NCI-H128 (cell line): ENCODE measurements around the gene EFHC2.

ENCODE experiments used
- DNase-seq: peaks from one replicate; lab custom pipeline; 2025; ENCODE audit not compliant: unreplicated experiment; lab: John Stamatoyannopoulos, UW

The EFHC2 gene

DNA sequence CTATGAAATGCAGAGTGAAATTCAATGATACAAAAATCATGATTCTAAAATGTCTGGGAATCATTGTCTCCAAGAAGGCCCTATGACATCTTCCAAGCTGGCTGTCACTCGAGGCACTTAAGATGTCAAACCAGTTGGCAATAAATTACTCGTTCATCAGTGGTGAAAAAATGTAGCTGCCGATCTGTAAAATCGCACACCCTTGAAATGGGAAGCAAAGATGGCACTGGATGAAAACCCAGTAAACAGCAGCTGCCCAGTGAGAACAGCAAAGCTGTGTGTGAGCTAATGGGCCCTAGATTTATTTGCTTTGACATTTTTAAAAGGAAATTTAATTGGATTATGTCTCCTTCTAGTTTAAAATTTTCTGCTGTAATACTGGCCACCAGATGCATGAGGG, 188.3 kb downstream of the EFHC2 start:
- DNase-seq = no peak

DNA sequence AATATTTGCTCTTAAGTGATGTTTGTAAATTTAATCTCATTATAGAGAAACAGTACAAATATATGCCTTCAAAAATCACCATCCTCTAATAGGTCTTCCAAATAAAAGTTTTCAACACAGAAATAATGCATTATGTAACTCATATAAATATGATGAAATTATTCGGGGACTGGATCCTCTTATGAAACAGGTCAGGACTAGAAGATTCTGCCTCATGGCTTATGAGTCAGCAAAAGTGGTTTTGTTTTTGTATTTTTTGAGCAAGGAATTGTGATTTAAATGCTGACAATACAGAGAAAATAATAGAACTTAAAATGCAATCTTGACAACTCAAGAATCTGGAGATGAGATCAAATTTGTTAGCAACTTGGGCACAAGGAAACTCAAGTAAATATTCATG, 190.6 kb downstream of the EFHC2 start:
- DNase-seq = no peak

DNA sequence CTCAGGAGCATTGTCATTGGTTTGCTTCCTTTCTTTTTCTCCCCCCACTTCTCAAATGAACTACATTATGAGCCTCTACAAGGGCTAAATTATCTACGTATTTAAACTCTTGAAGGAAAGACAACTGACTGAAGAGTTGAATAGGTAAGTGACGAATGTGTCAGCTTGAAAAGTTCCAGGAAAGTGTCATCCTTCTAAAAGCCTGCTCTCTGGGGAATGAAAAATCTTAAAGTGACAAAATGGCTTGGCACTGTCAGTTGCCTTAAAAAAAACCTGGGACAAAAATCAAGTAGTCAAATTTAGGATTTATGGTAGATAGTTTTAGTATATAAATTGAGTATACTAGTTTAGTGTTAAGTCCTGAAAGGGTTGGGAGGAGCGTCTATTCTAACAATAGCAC, 196.3 kb downstream of the EFHC2 start:
- DNase-seq = no peak

DNA sequence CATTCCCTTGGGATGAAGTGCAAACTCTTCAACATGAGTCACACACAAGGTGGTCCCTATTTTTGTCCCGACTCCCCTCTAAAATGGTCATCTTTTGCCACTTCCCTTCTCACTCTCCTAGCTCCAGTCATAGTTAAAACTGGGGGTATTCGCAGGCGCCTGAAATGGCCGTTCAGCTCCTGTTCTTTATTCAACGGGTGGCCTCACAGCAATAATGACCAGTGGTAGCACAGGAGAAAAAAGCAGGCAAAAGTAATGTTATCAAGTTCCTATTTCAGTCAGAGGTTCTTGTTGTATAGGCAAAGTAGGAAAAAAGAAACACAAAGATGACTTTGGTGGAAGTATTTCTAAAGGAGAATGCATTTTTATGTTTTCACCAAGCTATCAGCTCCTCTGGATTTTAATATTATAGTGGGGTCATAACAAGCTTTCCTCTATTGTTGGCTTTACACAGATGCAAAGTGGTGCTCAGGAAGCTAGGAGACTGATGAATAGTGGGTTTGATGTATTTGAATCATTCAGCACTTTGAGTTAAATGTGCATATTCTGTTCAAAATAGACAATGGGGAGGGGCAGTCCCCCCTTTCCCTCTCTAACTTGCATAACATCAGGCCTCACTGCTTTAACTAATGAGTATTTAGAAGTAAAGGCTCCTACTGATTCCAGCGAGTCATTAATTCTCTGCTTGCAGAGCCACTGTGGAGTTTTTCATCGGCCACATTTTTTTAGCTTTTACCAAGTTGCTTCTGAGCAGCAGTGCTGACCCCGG, 199.1 kb downstream of the EFHC2 start:
- DNase-seq = no peak

DNA sequence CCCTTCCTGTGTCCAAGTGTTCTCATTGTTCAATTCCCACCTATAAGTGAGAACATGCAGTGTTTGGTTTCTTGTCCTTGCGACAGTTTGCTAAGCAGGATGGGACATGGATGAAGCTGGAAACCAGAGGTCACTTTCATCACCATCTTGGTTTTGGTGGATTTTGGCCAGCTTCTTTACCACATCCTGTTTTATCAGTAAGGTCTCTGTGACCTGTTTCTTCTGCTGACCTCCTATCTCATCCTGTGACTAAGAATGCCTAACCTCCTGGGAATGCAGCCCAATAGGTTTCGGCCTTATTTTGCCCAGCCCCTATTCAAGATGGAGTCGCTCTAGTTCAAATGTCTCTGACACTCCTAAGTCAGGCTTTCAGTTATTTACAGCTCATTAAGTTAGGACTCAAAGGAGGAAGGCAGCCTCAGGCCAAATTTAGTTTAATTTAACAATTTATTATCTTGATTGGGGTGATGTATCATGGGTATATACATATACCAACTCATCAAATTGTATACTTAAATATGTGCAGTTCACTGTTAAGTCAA, 200.3 kb downstream of the EFHC2 start:
- no peak for DNase-seq

DNA sequence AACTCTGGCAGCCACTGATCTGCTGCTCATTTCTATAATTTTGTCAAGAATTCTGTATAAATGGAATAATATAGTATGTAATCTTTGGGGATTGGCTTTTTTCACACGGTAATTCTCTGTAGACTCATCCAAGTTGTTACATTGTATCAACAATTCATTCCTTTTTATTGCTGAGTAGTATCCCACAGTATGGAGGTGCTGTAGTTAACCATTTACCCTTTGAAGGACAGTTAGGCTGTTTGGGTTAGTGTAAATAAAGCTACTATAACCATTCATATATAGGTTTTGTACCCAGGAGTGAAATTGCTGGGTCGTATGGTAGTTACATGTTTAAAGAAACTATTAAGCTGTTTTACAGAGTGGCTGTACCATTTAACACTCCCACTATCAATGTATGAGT, 213.3 kb downstream of the EFHC2 start:
- no peak for DNase-seq

DNA sequence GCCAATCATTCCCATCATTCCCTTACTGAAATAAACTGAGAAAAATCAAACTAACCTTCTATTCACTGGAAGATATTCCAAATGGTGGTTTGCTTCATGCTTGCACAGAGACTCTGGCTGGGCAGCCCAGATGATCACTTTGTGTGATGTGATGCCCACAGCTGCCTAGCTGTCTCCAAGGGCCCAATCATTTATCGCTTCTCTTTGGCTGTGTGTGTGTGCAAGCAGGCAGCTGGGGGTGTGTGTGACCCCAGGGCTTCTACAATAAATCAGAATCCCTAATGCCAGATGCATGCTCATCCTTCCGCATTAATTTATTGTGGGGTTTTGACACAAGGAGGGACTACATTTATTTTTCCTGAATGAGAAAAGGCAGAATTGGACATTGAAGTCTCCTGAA, 230.1 kb downstream of the EFHC2 start:
- DNase-seq = no peak

DNA sequence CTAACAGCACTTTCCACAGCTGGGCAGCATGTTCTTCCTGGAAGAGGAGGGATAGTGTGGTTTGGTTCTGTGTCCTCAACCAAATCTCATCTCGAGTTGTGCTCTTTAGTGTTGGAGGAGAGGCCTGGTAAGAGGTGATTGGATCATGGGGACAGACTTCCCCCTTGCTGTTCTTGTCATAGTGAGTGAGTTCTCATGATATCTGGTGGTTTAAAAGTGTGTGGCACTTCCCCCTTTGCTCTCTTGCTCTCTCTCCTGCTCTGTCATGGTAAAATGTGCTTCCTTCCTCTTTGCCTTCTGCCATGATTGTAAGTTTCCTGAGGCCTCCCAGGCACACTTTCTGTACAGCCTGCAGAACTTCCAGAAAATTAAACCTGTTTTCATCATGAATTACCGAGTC, 236.6 kb downstream of the EFHC2 start:
- no peak for DNase-seq

DNA sequence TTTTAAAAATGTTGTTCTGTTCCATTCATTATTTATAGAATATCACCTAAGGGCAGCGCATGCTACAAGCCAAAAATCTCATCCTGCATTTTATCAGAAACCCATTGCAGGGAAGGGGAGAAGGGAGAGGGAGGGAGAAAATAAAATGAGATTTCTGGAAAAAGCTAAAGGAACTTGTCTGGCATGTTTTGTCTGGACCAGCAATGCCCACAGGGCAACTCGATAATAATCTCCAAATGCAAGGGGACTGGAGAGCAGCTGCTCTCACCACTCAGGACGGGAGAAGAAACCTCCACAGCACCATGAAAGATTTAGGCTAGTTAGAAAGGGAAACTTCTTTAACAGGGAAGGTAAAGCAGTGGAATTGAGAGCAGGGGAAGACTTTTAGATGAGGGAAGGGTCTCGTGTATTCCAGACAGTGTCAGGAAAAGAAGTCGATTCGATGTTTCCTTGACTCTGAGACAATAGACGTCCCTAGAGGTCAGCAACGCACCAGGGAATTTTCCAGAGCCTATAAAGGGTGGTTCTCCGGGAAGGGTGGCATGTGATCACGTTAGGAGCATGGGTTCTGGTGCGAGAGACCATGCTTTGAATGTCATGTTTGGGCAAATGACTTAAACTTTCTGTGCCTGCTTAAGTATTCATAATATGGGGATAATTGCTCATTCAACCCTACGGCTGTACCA, 238.1 kb downstream of the EFHC2 start:
- DNase-seq = no peak

DNA sequence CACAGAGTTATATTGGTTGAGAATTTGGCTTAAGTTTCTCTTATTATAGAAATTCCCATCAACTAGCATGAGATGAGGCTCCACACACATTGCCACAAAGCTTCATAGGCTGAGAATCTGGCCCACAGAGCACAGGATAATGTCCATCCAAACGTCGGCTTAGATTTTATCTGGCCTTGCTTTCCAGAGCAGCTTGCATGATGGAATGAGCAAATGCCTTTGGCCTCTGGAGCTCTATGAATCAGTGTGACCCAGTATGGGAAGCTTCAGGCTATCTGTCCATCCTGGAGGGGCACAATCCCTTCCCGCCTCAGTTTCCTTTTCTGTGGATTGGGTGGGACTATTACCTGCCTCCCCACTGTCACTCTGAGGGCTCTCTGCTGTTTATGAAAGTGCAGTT, 238.8 kb downstream of the EFHC2 start:
- DNase-seq = no peak

DNA sequence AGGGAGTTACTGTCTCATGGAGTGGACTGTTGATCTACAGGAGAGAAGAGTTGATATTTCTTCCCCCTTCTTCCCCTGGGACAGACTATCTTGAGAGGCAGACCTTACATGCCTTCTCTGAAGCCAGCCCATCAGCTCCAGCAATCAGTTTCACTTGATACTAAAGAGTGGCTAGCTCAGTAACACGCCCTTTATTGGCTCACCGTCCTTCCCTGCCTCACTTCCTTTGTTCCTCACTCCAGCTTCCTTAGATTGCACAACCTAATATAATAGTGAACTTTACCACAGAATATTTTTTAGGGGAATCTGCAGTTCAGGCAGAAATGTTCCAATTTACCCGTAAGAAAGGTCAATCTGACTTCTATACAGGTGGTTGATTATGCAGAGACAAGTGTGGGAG, 242.2 kb downstream of the EFHC2 start:
- no peak for DNase-seq

DNA sequence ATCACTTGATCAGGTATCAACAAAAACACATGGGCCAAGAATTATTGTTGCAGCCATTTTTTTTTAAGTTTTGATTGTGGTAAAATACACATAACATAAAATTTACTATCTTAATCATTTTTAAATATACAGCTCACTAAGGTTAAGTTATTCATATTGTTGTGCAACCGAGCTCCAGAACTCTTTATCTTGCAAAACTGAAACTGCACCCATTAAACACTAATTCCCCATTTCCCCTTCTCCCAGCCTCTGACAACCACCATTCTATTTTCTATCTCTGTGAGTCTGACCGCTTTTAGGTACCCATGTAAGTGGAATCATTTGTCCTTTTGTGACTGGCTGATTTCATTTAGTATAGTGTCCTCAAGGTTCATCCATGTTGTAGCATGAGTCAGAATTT, 244.1 kb downstream of the EFHC2 start:
- DNase-seq = no peak
